GM12874 (cell line): ENCODE data around the gene MVB12B.

Source experiments
- CTCF ChIP-seq: IDR thresholded peaks from 2 replicates; pipeline ENCODE4 v1.5.1; 2011; ENCODE audit warnings: low read depth, mild to moderate bottlenecking, control low read depth, low read length, moderate library complexity; ENCODE audit not compliant: insufficient read depth

The MVB12B gene

GRCh38 chr9:126304971-126305320 is 21.7 kb upstream of the MVB12B start:
- TF ChIP-seq CTCF = no peak

DNA sequence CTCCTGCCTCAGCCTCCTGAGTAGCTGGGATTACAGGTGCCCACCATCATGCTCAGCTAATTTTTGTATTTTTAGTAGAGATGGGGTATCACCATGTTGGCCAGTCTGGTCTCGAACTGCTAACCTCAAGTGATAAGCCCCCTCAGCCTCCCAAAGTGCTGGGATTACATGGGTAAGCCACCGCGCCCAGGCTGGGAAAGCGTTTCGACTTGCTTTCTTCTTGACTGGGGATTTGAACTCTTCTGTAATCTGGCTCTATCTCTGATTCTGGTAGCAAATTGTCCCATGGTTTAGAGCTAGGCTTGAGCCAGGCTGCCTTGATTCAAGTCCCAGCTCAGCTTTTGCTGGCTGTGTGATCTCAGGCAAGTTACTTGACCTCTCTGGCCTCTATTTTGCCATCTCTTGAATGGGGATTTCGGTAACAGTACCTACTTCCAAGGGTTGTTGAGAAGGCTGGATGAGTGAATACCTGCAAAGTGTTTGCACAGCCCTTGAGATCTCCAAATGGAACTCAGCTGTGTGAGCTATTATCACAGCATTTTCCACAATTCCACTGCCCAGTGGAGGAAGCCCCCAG is 20.5 kb upstream of the MVB12B start:
- TF ChIP-seq CTCF = no peak

GRCh38 chr9:126307322-126308061 is 19.1 kb upstream of the MVB12B start:
- no peak for TF ChIP-seq CTCF

- no peak for TF ChIP-seq CTCF
Observed at GRCh38 chr9:126309427-126310189, 17.0 kb upstream of the MVB12B start.

- no peak for TF ChIP-seq CTCF
Observed at GRCh38 chr9:126312584-126313551, 13.8 kb upstream of the MVB12B start.

GRCh38 chr9:126316085-126316655 is 10.5 kb upstream of the MVB12B start:
- TF ChIP-seq CTCF = no peak
